Lower leg skin (tissue), 4 donors: ENCODE measurements around the gene STXBP1. TPM values are rescaled to one million over a fixed set of nuclear protein-coding genes. Genes with fewer than 3 reads are reported as not detected.

ENCODE experiments used
- DNase-seq, 2 donors: peaks; one replicate each; pipeline ENCODE4 v3.0.0-alpha.2; 2019; ENCODE audit warnings: low spot score in 2 of 2
- H3K4me3 ChIP-seq: fragments of 200-600 bp; sonication (generic); 2 replicates; pipeline ENCODE4 v1.5.1; 2017; ENCODE audit warnings: mild to moderate bottlenecking, low read depth; ENCODE audit not compliant: poor library complexity, severe bottlenecking
- CTCF ChIP-seq, 3 donors: fragments of 450-650 bp; IDR thresholded peaks; one replicate each; pipeline ENCODE4 v1.5.1; 2016; ENCODE audit warnings: antibody characterized with exemption in 3 of 3, mild to moderate bottlenecking in 3 of 3, moderate library complexity in 2 of 3
- POLR2A ChIP-seq, 2 donors: fragments of 450-650 bp; IDR thresholded peaks; one replicate each; pipeline ENCODE4 v1.6.1; 2016 to 2017; ENCODE audit warnings: antibody characterized with exemption in 2 of 2, mild to moderate bottlenecking in 1 of 2, moderate library complexity in 1 of 2
- WGBS, 2 donors: methylation state at CpG; one replicate each; pipeline ENCODE4 v1.1.5; 2018; 5-methylcytosine and 5-hydroxymethylcytosine counted together
- intact Hi-C: fragments of 100-400 bp; cut with DNase I; formaldehyde crosslinking; loops from one replicate; pipeline ENCODE4 v1.15.0; 2023; ENCODE audit warnings: low total_unique reads
- total RNA-seq, 4 donors: library from RNA; depleted of rRNA; stranded (reverse); fragments of >200 nt; gene quantifications; one replicate each; pipeline ENCODE4 v1.1.0, GENCODE V29; 2016

Gene STXBP1
- total RNA-seq, 4 donors from 2014 or later, result 17.4 to 66.8 (median 30.5) TPM

- no peak overlapping the region for H3K4me3 ChIP-seq
- WGBS, 2 donors, result 95 to 97% methylated on average over 4 of the region's 4 CpGs
- TF ChIP-seq CTCF (IDR thresholded peaks at IDR 0.05) (no peak), POLR2A (IDR thresholded peaks at IDR 0.05) (no peak)
- intact Hi-C loops, result loop anchor here (5.0 kb wide), 2 partner anchors 83 to 337 kb away; no protein-coding TSS in a partner anchor
- DNase-seq, result no peak
Observed at GRCh38 chr9:127585161-127585819, 26.8 kb upstream of the STXBP1 start.

- TF ChIP-seq POLR2A (IDR thresholded peaks at IDR 0.05) (no peak), CTCF (IDR thresholded peaks at IDR 0.05) (no peak)
- no peak for DNase-seq
- intact Hi-C loops, result loop anchor here (5.0 kb wide), 2 partner anchors 84 to 336 kb away; no protein-coding TSS in a partner anchor
- H3K4me3 ChIP-seq, result no peak overlapping the region
- WGBS, 2 donors, result 75 to 76% methylated on average over 14 of the region's 14 CpGs
Observed at GRCh38 chr9:127586096-127586495, 26.0 kb upstream of the STXBP1 start.

GRCh38 chr9:127586537-127586936 is 25.5 kb upstream of the STXBP1 start:
- 46 to 48% methylated on average over 5 of the region's 5 CpGs for WGBS, 2 donors
- DNase-seq, result peak; percentile 85 to 95
- TF ChIP-seq POLR2A (IDR thresholded peaks at IDR 0.05) (no peak), CTCF (IDR thresholded peaks at IDR 0.05) (peak in 1 of 3 donors; percentile 59)
- intact Hi-C loops, result loop anchor here (5.0 kb wide), 2 partner anchors 84 to 336 kb away; no protein-coding TSS in a partner anchor
- no peak overlapping the region for H3K4me3 ChIP-seq

- no peak for DNase-seq
- no peak overlapping the region for H3K4me3 ChIP-seq
- intact Hi-C loops, result loop anchor here (5.0 kb wide), 2 partner anchors 86 to 334 kb away; no protein-coding TSS in a partner anchor
- WGBS, 2 donors, result 74 to 89% methylated on average over 2 of the region's 2 CpGs
- TF ChIP-seq POLR2A (IDR thresholded peaks at IDR 0.05) (no peak), CTCF (IDR thresholded peaks at IDR 0.05) (no peak)
Observed at GRCh38 chr9:127587966-127588365, 24.1 kb upstream of the STXBP1 start.

- TF ChIP-seq CTCF (IDR thresholded peaks at IDR 0.05), result no peak
- no peak for TF ChIP-seq POLR2A (IDR thresholded peaks at IDR 0.05)
- WGBS, 2 donors, result 62 to 68% methylated on average over 5 of the region's 5 CpGs
- H3K4me3 ChIP-seq, result no peak overlapping the region
- no peak for DNase-seq
- intact Hi-C loops, result loop anchor here (5.0 kb wide), 2 partner anchors 87 to 333 kb away; no protein-coding TSS in a partner anchor
Observed at GRCh38 chr9:127588740-127589506, 23.2 kb upstream of the STXBP1 start.
